Measurements from ENCODE around the gene PACC1. TPM values are rescaled to one million over a fixed set of nuclear protein-coding genes. Genes with fewer than 3 reads are reported as not detected.

Gene PACC1
- total and polyA plus RNA-seq, 2 donors (not counting 3 experiments of a cell fraction or from before 2014, with no cell fraction given) = 21.0 to 22.3 TPM

GRCh38 chr1:212455803-212456528 is 41.3 kb upstream of the PACC1 start:
- no peak overlapping the region for H3K4me3 ChIP-seq (replicated peaks in 1 of 3; ENCODE audit: insufficient read depth in 1 of 3, low read depth in 1 of 3, low read length in 3 of 3)
- no peak overlapping the region for H3K27ac ChIP-seq (ENCODE audit: insufficient read depth, low read depth, low read length)
- TF ChIP-seq CTCF (IDR thresholded peaks at IDR 0.05; ENCODE audit: extremely low read depth in 1 of 2, insufficient read depth in 1 of 2, low read depth in 1 of 2, low read length in 2 of 2) = peak; percentile 91
- no peak for TF ChIP-seq MYC (IDR thresholded peaks at IDR 0.05; ENCODE audit: low read depth, low read length)
- no peak overlapping the region for H3K4me2 ChIP-seq (ENCODE audit: insufficient read depth, low read length)
- peaks cover 0 to 2% of the 10 kb centered on the region in 2 experiments for H3K27me3 ChIP-seq (ENCODE audit: control insufficient read depth in 2 of 2, insufficient read depth in 2 of 2, low read length in 2 of 2)
- H3K9me3 ChIP-seq (replicated peaks; ENCODE audit: control insufficient read depth, insufficient read depth, low read length) = no peaks in the 10 kb centered on the region
- peak; percentile 99 for FAIRE-seq
- H2AFZ ChIP-seq (ENCODE audit: low read depth, low read length) = no peak overlapping the region
- no peaks in the 10 kb centered on the region for H3K79me2 ChIP-seq (ENCODE audit: control insufficient read depth, insufficient read depth, low read length)
- CTCF ChIA-PET = interaction anchor here (0.6 to 7.2 kb wide), 98 partner anchors 9 to 1132 kb away, joined by 3 to 198 read pairs (median 4); partner anchors contain the start of genes ATF3, DTL, INTS7 and NENF
- POLR2A ChIA-PET = interaction anchor here (0.6 to 1.6 kb wide), 3 partner anchors 29 to 385 kb away, joined by 4 to 6 read pairs (median 5); partner anchors contain the start of gene ATF3
- no peaks in the 10 kb centered on the region for H3K36me3 ChIP-seq (ENCODE audit: control insufficient read depth in 2 of 2, extremely low read depth in 1 of 2, insufficient read depth in 2 of 2, low read length in 2 of 2)
- intact Hi-C loops (cut with micrococcal nuclease) (loop anchor here (1.0 to 2.0 kb wide), 8 partner anchors 41 to 776 kb away; partner anchors contain the start of genes DTL, INTS7 and PACC1), dilution Hi-C loops (cut with MboI; ENCODE audit: extremely low pct_ligation_motif_present, low sequenced_read_pairs) (no loop called here)
- BruUV-seq (replicated peaks) = no TSS peak
- no peak overlapping the region for H3K9ac ChIP-seq (replicated peaks; ENCODE audit: extremely low read depth, insufficient read depth, low read length)
- no peaks in the 10 kb centered on the region for H3K9me1 ChIP-seq (replicated peaks; ENCODE audit: control insufficient read depth, extremely low read depth, insufficient read depth, low read length)
- no peaks in the 10 kb centered on the region for H3K4me1 ChIP-seq (ENCODE audit: control insufficient read depth, extremely low read depth, insufficient read depth, low read length)
- peak; percentile 82 for DNase-seq (ENCODE audit: low read depth, low spot score)
- H4K20me1 ChIP-seq (replicated peaks; ENCODE audit: control insufficient read depth, extremely low read depth, insufficient read depth, low read length) = no peaks in the 10 kb centered on the region

GRCh38 chr1:212455401-212455800 is 40.7 kb upstream of the PACC1 start:
- Histone ChIP-seq H3K9me1 (replicated peaks; ENCODE audit: control insufficient read depth, extremely low read depth, insufficient read depth, low read length) (no peaks in the 10 kb centered on the region), H2AFZ (ENCODE audit: low read depth, low read length) (no peak overlapping the region), H3K4me1 (ENCODE audit: control insufficient read depth, extremely low read depth, insufficient read depth, low read length) (no peaks in the 10 kb centered on the region), H3K4me2 (ENCODE audit: insufficient read depth, low read length) (no peak overlapping the region), H3K9ac (replicated peaks; ENCODE audit: extremely low read depth, insufficient read depth, low read length) (no peak overlapping the region), H3K4me3 (replicated peaks in 1 of 3; ENCODE audit: insufficient read depth in 1 of 3, low read depth in 1 of 3, low read length in 3 of 3) (no peak overlapping the region), H3K27ac (ENCODE audit: insufficient read depth, low read depth, low read length) (no peak overlapping the region), H3K9me3 (replicated peaks; ENCODE audit: control insufficient read depth, insufficient read depth, low read length) (no peaks in the 10 kb centered on the region), H3K27me3 (ENCODE audit: control insufficient read depth in 2 of 2, insufficient read depth in 2 of 2, low read length in 2 of 2) (peaks cover 0 to 2% of the 10 kb centered on the region in 2 experiments), H3K79me2 (ENCODE audit: control insufficient read depth, insufficient read depth, low read length) (no peaks in the 10 kb centered on the region), H4K20me1 (replicated peaks; ENCODE audit: control insufficient read depth, extremely low read depth, insufficient read depth, low read length) (no peaks in the 10 kb centered on the region), H3K36me3 (ENCODE audit: control insufficient read depth in 2 of 2, extremely low read depth in 1 of 2, insufficient read depth in 2 of 2, low read length in 2 of 2) (no peaks in the 10 kb centered on the region)
- TF ChIP-seq FOS (IDR thresholded peaks at IDR 0.05; ENCODE audit: borderline replicate concordance, insufficient read depth, low read length) = no peak
- no peak for TF ChIP-seq CTCF (IDR thresholded peaks at IDR 0.05; ENCODE audit: extremely low read depth in 1 of 2, insufficient read depth in 1 of 2, low read depth in 1 of 2, low read length in 2 of 2)
- no peak for TF ChIP-seq JUN (IDR thresholded peaks at IDR 0.05; ENCODE audit: borderline replicate concordance, insufficient read depth, insufficient read length, low read depth)
- TF ChIP-seq GATA2 (IDR thresholded peaks at IDR 0.05; ENCODE audit: insufficient read depth, insufficient read length, low read depth, low read length) = no peak
- TF ChIP-seq EZH2 (IDR thresholded peaks at IDR 0.05; ENCODE audit: borderline replicate concordance, low read depth, low read length, severe bottlenecking) = no peak
- no peak for TF ChIP-seq MYC (IDR thresholded peaks at IDR 0.05; ENCODE audit: low read depth, low read length)
- no TSS peak for BruUV-seq (replicated peaks)
- FAIRE-seq (no peak), DNase-seq (ENCODE audit: low read depth, low spot score) (no peak)
- dilution Hi-C loops (cut with MboI; ENCODE audit: extremely low pct_ligation_motif_present, low sequenced_read_pairs) = no loop called here
- CTCF ChIA-PET = interaction anchor here (0.6 to 7.2 kb wide), 80 partner anchors 8 to 1132 kb away, joined by 3 to 198 read pairs (median 5); partner anchors contain the start of genes ATF3, DTL, INTS7 and NENF
- POLR2A ChIA-PET = interaction anchor here (1.0 to 1.6 kb wide), 2 partner anchors 153 to 385 kb away, joined by 4 to 5 read pairs; partner anchors contain the start of gene ATF3
- intact Hi-C loops (cut with micrococcal nuclease) = loop anchor here (1.0 kb wide), 1 partner anchor 420 kb away; the partner anchor contains the start of genes DTL and INTS7
